ENCODE results near the gene VPREB1.
"Not testable (repeated sequence)": the region's sequence is repeated elsewhere in the genome, so short reads cannot be mapped to it uniquely, and the experiment has no call there.

The VPREB1 gene

GRCh38 chr22:22248878-22249277 lies 4.3 kb downstream of the VPREB1 start:
- peak; percentile 7 for DNase-seq

- DNase-seq = not testable (repeated sequence)
Observed at GRCh38 chr22:22250651-22251050, 6.1 kb downstream of the VPREB1 start.

- DNase-seq = not testable (repeated sequence)
Observed at GRCh38 chr22:22256133-22256532, 11.5 kb downstream of the VPREB1 start.

- not testable (repeated sequence) for DNase-seq
Observed at GRCh38 chr22:22258597-22259415, 14.2 kb downstream of the VPREB1 start.

- DNase-seq = not testable (repeated sequence)
Observed at GRCh38 chr22:22260169-22260568, 15.6 kb downstream of the VPREB1 start.

GRCh38 chr22:22260586-22260985 lies 16.0 kb downstream of the VPREB1 start:
- DNase-seq = not testable (repeated sequence)

GRCh38 chr22:22262332-22263074 lies 17.9 kb downstream of the VPREB1 start:
- not testable (repeated sequence) for DNase-seq

GRCh38 chr22:22263823-22264222 lies 19.2 kb downstream of the VPREB1 start:
- not testable (repeated sequence) for DNase-seq

GRCh38 chr22:22270036-22270676 lies 25.6 kb downstream of the VPREB1 start:
- not testable (repeated sequence) for DNase-seq

- not testable (repeated sequence) for DNase-seq
Observed at GRCh38 chr22:22277423-22277822, 32.8 kb downstream of the VPREB1 start.

GRCh38 chr22:22284962-22285756 lies 40.6 kb downstream of the VPREB1 start:
- DNase-seq = not testable (repeated sequence)

GRCh38 chr22:22286390-22287105 lies 42.0 kb downstream of the VPREB1 start:
- not testable (repeated sequence) for DNase-seq

- not testable (repeated sequence) for DNase-seq
Observed at GRCh38 chr22:22287106-22287626, 42.6 kb downstream of the VPREB1 start.

GRCh38 chr22:22289666-22290065 lies 45.1 kb downstream of the VPREB1 start:
- DNase-seq = not testable (repeated sequence)

GRCh38 chr22:22291129-22291806 lies 46.7 kb downstream of the VPREB1 start:
- DNase-seq = not testable (repeated sequence)

GRCh38 chr22:22292656-22293055 lies 48.1 kb downstream of the VPREB1 start:
- not testable (repeated sequence) for DNase-seq

GRCh38 chr22:22293436-22293835 lies 48.9 kb downstream of the VPREB1 start:
- DNase-seq = not testable (repeated sequence)

GRCh38 chr22:22294641-22295040 lies 50.1 kb downstream of the VPREB1 start:
- DNase-seq = not testable (repeated sequence)

Data from CD4-positive, alpha-beta T cell treated with Interleukin-17A for 4 hours (primary cell).